Mesendoderm (in vitro differentiated cells): ENCODE measurements around the gene PARVA.

Experiments
- DNase-seq: peaks from one replicate; pipeline ENCODE4 v3.0.0; 2013
- H2AK5ac ChIP-seq: 2 replicates; pipeline ENCODE4 v1.6.1; 2013; ENCODE audit warnings: low read length, inconsistent platforms
- H2BK120ac ChIP-seq: 2 replicates; pipeline ENCODE4 v1.6.1; 2013; ENCODE audit warnings: low read depth, mild to moderate bottlenecking, low read length, moderate library complexity, mixed read lengths
- H2BK15ac ChIP-seq: replicated peaks from 2 replicates; pipeline ENCODE4 v1.6.1; 2013; ENCODE audit warnings: low read depth, mild to moderate bottlenecking, moderate library complexity
- H2BK5ac ChIP-seq: 2 replicates; pipeline ENCODE4 v1.6.1; 2013; ENCODE audit warnings: low read length, inconsistent platforms
- H3K18ac ChIP-seq: 2 replicates; pipeline ENCODE4 v1.6.1; 2013; ENCODE audit warnings: mild to moderate bottlenecking, low read length, mixed read lengths
- H3K23ac ChIP-seq: one replicate; pipeline ENCODE4 v1.6.1; 2013; ENCODE audit warnings: low read length
- H3K27ac ChIP-seq: 2 replicates; pipeline ENCODE4 v1.5.1; 2013; ENCODE audit warnings: low read depth, mild to moderate bottlenecking, inconsistent platforms, low read length, moderate library complexity
- H3K27me3 ChIP-seq: 2 replicates; pipeline ENCODE4 v1.6.1; 2013; ENCODE audit warnings: low read length, control low read depth, mild to moderate bottlenecking, inconsistent platforms; ENCODE audit not compliant: insufficient read depth, poor library complexity
- H3K36me3 ChIP-seq: 2 replicates; pipeline ENCODE4 v1.6.1; 2013; ENCODE audit warnings: low read length, inconsistent platforms; ENCODE audit not compliant: control insufficient read depth, insufficient read depth
- H3K4ac ChIP-seq: one replicate; pipeline ENCODE4 v1.6.1; 2013; ENCODE audit warnings: low read depth, mild to moderate bottlenecking, low read length, moderate library complexity
- H3K4me1 ChIP-seq: 2 replicates; pipeline ENCODE4 v1.6.1; 2013; ENCODE audit warnings: low read depth, low read length, inconsistent platforms; ENCODE audit not compliant: control insufficient read depth
- H3K4me2 ChIP-seq: 2 replicates; pipeline ENCODE4 v1.6.1; 2013; ENCODE audit warnings: low read length
- H3K4me3 ChIP-seq: 2 replicates; pipeline ENCODE4 v1.5.1; 2013; ENCODE audit warnings: mild to moderate bottlenecking, low read length
- H3K56ac ChIP-seq: one replicate; pipeline ENCODE4 v1.6.1; 2013; ENCODE audit warnings: low read length
- H3K79me1 ChIP-seq: 2 replicates; pipeline ENCODE4 v1.6.1; 2013; ENCODE audit warnings: low read length, inconsistent platforms
- H3K79me2 ChIP-seq: 2 replicates; pipeline ENCODE4 v1.6.1; 2013; ENCODE audit warnings: mild to moderate bottlenecking, low read length; ENCODE audit not compliant: control insufficient read depth, insufficient read depth
- H3K9ac ChIP-seq: 2 replicates; pipeline ENCODE4 v1.6.1; 2013; ENCODE audit warnings: low read length, inconsistent platforms
- H4K5ac ChIP-seq: one replicate; pipeline ENCODE4 v1.6.1; 2013; ENCODE audit warnings: low read length
- H4K8ac ChIP-seq: one replicate; pipeline ENCODE4 v1.6.1; 2013; ENCODE audit warnings: low read depth, mild to moderate bottlenecking, control low read depth, low read length, moderate library complexity
- WGBS: extraction: QIAGEN DNeasy Blood & Tissue Kit; methylation state at CpG from one replicate; pipeline ENCODE4 v1.1.7; 2013; ENCODE audit warnings: low lambda C conversion rate, missing lambda C conversion rate; ENCODE audit not compliant: insufficient coverage; ENCODE audit errors: extremely low coverage; 5-methylcytosine and 5-hydroxymethylcytosine counted together

PARVA gene

DNA sequence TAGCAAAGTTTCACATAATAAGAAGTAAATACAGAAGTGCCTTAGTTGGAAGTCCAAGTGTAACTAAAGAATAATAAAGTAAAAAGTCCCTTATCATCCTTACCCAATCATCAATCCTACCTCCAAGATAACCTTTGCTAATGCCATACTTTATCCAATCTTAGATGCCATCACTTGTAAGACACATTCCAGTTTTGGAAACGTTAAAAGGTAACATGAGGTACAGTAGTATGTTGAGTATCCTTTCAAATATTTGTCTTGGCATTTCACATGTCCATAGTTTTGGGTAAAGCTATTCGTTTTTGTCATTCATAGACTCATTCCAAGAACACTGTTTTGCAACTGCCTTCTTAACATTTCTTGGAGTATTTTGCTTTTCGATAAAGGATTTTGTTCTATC, 181.6 kb downstream of the PARVA start:
- Histone ChIP-seq H4K5ac (no peak overlapping the region), H3K18ac (no peak overlapping the region), H3K79me2 (no peaks in the 10 kb centered on the region), H3K4me3 (no peak overlapping the region), H3K4me1 (peaks cover 6% of the 10 kb centered on the region), H3K9ac (no peak overlapping the region), H3K36me3 (no peaks in the 10 kb centered on the region), H3K27me3 (no peaks in the 10 kb centered on the region), H2BK5ac (no peak overlapping the region), H2BK120ac (no peak overlapping the region), H3K79me1 (no peaks in the 10 kb centered on the region), H4K8ac (no peak overlapping the region), H3K27ac (no peak overlapping the region), H3K4me2 (no peak overlapping the region), H2AK5ac (no peak overlapping the region), H3K56ac (no peak overlapping the region), H3K4ac (no peak overlapping the region), H2BK15ac (no peak overlapping the region), H3K23ac (no peak overlapping the region)
- no peak for DNase-seq
- WGBS = no CpG with 5 or more reads among the region's 3 CpGs

DNA sequence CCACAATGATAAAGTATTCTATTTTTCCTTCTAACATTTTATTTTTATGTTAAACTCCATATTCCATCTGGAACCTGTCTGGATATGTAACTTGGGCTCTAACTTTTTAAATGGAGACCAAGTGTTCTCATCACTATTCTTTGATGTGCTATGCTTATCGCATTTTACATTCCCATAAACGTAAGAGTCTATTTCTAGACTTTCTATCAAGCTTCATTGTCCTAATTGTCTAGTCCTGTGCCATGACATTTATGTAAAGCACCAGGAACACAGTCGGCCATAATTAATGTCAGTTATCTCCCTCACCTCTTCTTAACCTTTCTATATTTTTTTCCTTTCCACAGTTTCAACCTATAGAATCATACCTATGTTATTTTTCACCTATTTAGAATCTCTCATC, 183.0 kb downstream of the PARVA start:
- H3K23ac ChIP-seq = no peak overlapping the region
- H3K36me3 ChIP-seq = no peaks in the 10 kb centered on the region
- DNase-seq = no peak
- H4K5ac ChIP-seq = no peak overlapping the region
- H3K79me1 ChIP-seq = no peaks in the 10 kb centered on the region
- WGBS = no CpG with 5 or more reads among the region's 3 CpGs
- no peak overlapping the region for H3K18ac ChIP-seq
- H2BK120ac ChIP-seq = no peak overlapping the region
- no peaks in the 10 kb centered on the region for H3K27me3 ChIP-seq
- H3K56ac ChIP-seq = no peak overlapping the region
- H3K9ac ChIP-seq = no peak overlapping the region
- H2BK5ac ChIP-seq = no peak overlapping the region
- H3K4me1 ChIP-seq = peaks cover 6% of the 10 kb centered on the region
- no peaks in the 10 kb centered on the region for H3K79me2 ChIP-seq
- H3K4me2 ChIP-seq = no peak overlapping the region
- H4K8ac ChIP-seq = no peak overlapping the region
- no peak overlapping the region for H2BK15ac ChIP-seq
- no peak overlapping the region for H3K27ac ChIP-seq
- no peak overlapping the region for H3K4me3 ChIP-seq
- no peak overlapping the region for H3K4ac ChIP-seq
- no peak overlapping the region for H2AK5ac ChIP-seq

- Histone ChIP-seq H3K4ac (no peak overlapping the region), H3K4me1 (peaks cover 6% of the 10 kb centered on the region), H3K4me3 (no peak overlapping the region), H3K23ac (no peak overlapping the region), H2BK15ac (no peak overlapping the region), H3K4me2 (no peak overlapping the region), H3K79me1 (no peaks in the 10 kb centered on the region), H2BK5ac (no peak overlapping the region), H3K27ac (no peak overlapping the region), H4K8ac (no peak overlapping the region), H2BK120ac (no peak overlapping the region), H3K9ac (no peak overlapping the region), H2AK5ac (no peak overlapping the region), H3K18ac (no peak overlapping the region), H3K36me3 (no peaks in the 10 kb centered on the region), H3K56ac (no peak overlapping the region), H4K5ac (no peak overlapping the region), H3K79me2 (no peaks in the 10 kb centered on the region), H3K27me3 (no peaks in the 10 kb centered on the region)
- DNase-seq = no peak
- WGBS = no CpG with 5 or more reads among the region's 2 CpGs
These were observed 183.5 kb downstream of the PARVA start for GRCh38 chr11:12560861-12561260.

DNA sequence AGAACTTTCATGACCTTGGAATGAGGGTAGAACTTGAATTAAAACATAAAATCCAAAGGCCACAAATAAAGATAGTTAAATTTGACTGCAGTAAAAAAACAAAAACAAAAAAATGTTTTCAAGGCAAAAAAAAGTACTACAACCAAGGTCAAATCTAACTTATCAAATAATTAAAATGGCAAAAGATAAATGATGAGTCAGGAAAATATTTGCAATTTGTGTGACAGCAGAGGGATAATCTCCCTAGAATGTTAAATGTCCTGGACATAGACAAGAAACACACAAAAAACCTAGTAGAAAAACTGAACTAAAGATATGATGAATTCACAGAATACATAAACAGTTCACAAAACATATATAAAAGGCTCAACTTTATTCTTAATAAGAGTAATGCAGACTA, 186.6 kb downstream of the PARVA start:
- no peak overlapping the region for H3K27ac ChIP-seq
- no peak overlapping the region for H3K4ac ChIP-seq
- no peak overlapping the region for H3K9ac ChIP-seq

DNA sequence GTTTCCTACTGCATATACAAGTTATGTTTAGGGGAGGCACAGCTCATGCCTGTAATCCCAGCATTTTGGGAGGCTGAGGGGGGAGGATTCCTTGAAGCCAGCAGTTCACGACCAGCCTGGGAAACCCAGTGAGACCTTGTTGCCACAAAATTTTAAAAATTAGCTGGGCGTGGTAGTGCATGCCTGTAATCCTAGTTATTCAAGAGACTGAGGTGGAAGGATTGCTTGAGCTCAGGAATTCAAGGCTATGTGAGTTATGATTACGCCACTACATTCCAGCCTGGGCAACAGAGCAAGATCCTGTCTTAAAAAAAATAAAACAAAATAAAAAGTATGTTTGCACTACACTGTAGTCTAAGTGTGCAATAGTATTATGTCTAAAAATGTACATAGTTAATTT, 188.0 kb downstream of the PARVA start:
- H2BK15ac ChIP-seq = no peak overlapping the region
- H3K4me3 ChIP-seq = no peak overlapping the region
- no peaks in the 10 kb centered on the region for H3K36me3 ChIP-seq
- H3K27ac ChIP-seq = no peak overlapping the region
- H3K4me2 ChIP-seq = no peak overlapping the region
- no peaks in the 10 kb centered on the region for H3K79me1 ChIP-seq
- no peak overlapping the region for H3K18ac ChIP-seq
- no CpG with 5 or more reads among the region's 3 CpGs for WGBS
- H4K5ac ChIP-seq = no peak overlapping the region
- no peak overlapping the region for H2BK120ac ChIP-seq
- no peak overlapping the region for H2AK5ac ChIP-seq
- H2BK5ac ChIP-seq = no peak overlapping the region
- H3K56ac ChIP-seq = no peak overlapping the region
- H3K9ac ChIP-seq = no peak overlapping the region
- no peak overlapping the region for H4K8ac ChIP-seq
- H3K4ac ChIP-seq = no peak overlapping the region
- no peak overlapping the region for H3K23ac ChIP-seq
- no peaks in the 10 kb centered on the region for H3K27me3 ChIP-seq
- no peaks in the 10 kb centered on the region for H3K79me2 ChIP-seq
- no peaks in the 10 kb centered on the region for H3K4me1 ChIP-seq
- DNase-seq = no peak

More for the DNA sequence above, 186.6 kb downstream of the PARVA start:
- Histone ChIP-seq H3K4me3 (no peak overlapping the region), H3K18ac (no peak overlapping the region), H2BK15ac (no peak overlapping the region), H4K8ac (no peak overlapping the region), H3K36me3 (no peaks in the 10 kb centered on the region), H3K27me3 (no peaks in the 10 kb centered on the region), H3K79me1 (no peaks in the 10 kb centered on the region), H3K56ac (no peak overlapping the region), H2BK120ac (no peak overlapping the region), H3K4me1 (no peaks in the 10 kb centered on the region), H3K4me2 (no peak overlapping the region), H2BK5ac (no peak overlapping the region), H4K5ac (no peak overlapping the region), H2AK5ac (no peak overlapping the region), H3K79me2 (no peaks in the 10 kb centered on the region), H3K23ac (no peak overlapping the region)
- no peak for DNase-seq

DNA sequence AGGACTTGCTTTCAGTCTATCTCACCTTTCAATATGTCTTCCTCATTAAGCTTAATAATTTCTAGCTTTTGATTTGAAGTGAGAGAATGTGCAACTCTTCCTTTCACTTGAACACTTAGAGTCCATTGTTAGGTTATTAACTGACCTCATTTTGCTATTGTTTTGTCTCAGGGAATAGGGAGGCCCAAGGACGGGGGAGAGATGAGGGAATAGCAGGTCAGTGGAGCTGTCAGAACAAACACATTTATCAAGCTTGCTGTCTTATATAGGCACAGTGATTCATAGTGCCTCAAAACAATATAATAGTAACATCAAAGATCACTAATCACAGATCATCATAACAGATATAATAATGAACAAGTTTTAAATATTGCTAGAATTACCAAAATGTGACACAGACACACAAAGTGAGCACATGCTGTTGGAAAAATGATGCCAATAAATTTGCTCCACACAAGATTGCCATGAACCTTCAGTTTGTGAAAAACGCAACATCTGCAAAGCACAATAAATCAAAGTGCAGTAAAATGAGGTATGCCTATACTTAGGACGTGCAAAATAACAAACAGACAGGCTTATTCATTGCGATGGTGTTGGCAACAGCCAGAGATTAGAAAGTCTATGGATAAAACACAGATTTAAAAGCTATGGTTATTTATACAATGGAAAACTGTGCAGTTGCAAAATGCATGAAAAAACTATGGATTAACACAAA, 190.5 kb downstream of the PARVA start:
- H3K4me3 ChIP-seq = no peak overlapping the region
- no peak overlapping the region for H3K27ac ChIP-seq
- H4K5ac ChIP-seq = no peak overlapping the region
- H3K9ac ChIP-seq = no peak overlapping the region
- no peak overlapping the region for H2AK5ac ChIP-seq
- no peak overlapping the region for H3K23ac ChIP-seq
- DNase-seq = no peak
- H2BK5ac ChIP-seq = no peak overlapping the region
- H2BK120ac ChIP-seq = no peak overlapping the region
- no peaks in the 10 kb centered on the region for H3K79me1 ChIP-seq
- WGBS = no CpG with 5 or more reads among the region's 4 CpGs
- no peak overlapping the region for H3K18ac ChIP-seq
- no peaks in the 10 kb centered on the region for H3K4me1 ChIP-seq
- no peak overlapping the region for H2BK15ac ChIP-seq
- H3K4me2 ChIP-seq = no peak overlapping the region
- no peak overlapping the region for H3K56ac ChIP-seq
- H4K8ac ChIP-seq = no peak overlapping the region
- H3K79me2 ChIP-seq = no peaks in the 10 kb centered on the region
- H3K27me3 ChIP-seq = no peaks in the 10 kb centered on the region
- H3K4ac ChIP-seq = no peak overlapping the region
- no peaks in the 10 kb centered on the region for H3K36me3 ChIP-seq
